Left kidney (tissue), 1 donor: ENCODE results near the gene TNFRSF8. TPM values are rescaled to one million over a fixed set of nuclear protein-coding genes. Genes with fewer than 3 reads are reported as not detected.

ENCODE experiments used
- polyA plus RNA-seq: library from polyadenylated mRNA; unstranded; fragments of 120-200 nt; gene quantifications from one replicate; pipeline ENCODE4 v1.2.1, GENCODE V29; 2013; ENCODE audit not compliant: insufficient read length

TNFRSF8 gene
- polyA plus RNA-seq, 1 donor: 0.57 TPM

Other genes with a start within 250 kb of the TNFRSF8 start
- 0.81 TPM for gene NPPA, start 215.5 kb upstream of the TNFRSF8 start, polyA plus RNA-seq
- not detected for gene NPPB, start 204.4 kb upstream of the TNFRSF8 start, polyA plus RNA-seq
- 34.8 TPM for gene KIAA2013, start 136.9 kb upstream of the TNFRSF8 start, polyA plus RNA-seq
- 84.3 TPM for gene PLOD1, start 128.6 kb upstream of the TNFRSF8 start, polyA plus RNA-seq
- gene MFN2, start 82.9 kb upstream of the TNFRSF8 start, polyA plus RNA-seq: 71.4 TPM
- 24.7 TPM for gene MIIP, start 43.8 kb upstream of the TNFRSF8 start, polyA plus RNA-seq
- 4.4 TPM for gene TNFRSF1B, start 103.7 kb downstream of the TNFRSF8 start, polyA plus RNA-seq
- gene VPS13D, start 166.7 kb downstream of the TNFRSF8 start, polyA plus RNA-seq: 37.2 TPM